HG03175 (cell line): ENCODE measurements around the gene VIL1.

Experiments
- ATAC-seq: cut with Tn5 transposase; IDR thresholded peaks from one replicate; pipeline ENCODE4 v1.9.1; 2021; ENCODE audit warnings: mild to moderate bottlenecking, moderate library complexity; ENCODE audit not compliant: unreplicated experiment

The VIL1 gene

GRCh38 chr2:218418717-218419458 lies at the start of gene VIL1:
VIL1 (plus strand) TSS chr2:218419123; CDS start chr2:218423779, 4,656 bp downstream.
- ATAC-seq, result no peak

GRCh38 chr2:218369330-218369729 lies 49.6 kb upstream of the VIL1 start:
- ATAC-seq, result no peak

- no peak for ATAC-seq
These were observed 48.4 kb upstream of the VIL1 start for GRCh38 chr2:218370410-218371063.

- no peak for ATAC-seq
These were observed 47.0 kb upstream of the VIL1 start for GRCh38 chr2:218371983-218372350.

DNA sequence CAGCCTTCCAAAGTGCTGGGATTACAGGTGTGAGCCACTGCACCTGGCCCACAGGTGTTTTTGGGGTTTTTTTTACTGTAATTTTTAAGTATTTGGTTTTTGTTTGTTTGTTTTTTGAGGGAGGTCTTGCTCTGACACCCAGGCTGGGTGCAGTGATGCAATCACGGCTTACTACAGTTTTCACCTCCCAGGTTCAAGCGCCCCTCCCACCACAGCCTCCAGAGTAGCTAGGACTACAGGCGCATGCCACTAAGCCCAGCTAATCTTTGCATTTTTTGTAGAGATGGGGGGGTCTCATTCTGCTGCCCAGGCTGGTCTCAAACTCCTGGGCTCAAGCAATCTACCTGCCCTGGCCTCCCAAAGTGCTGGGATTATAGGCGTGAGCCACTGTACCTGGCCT lies 44.1 kb upstream of the VIL1 start:
- ATAC-seq, result no peak

- no peak for ATAC-seq
These were observed 43.7 kb upstream of the VIL1 start for GRCh38 chr2:218375212-218375611.

- no peak for ATAC-seq
These were observed 40.9 kb upstream of the VIL1 start for GRCh38 chr2:218378053-218378452.

- ATAC-seq, result no peak
These were observed 37.0 kb upstream of the VIL1 start, which contains the start of gene SLC11A1 for GRCh38 chr2:218381916-218382366. SLC11A1 (plus strand) TSS chr2:218382273; CDS start chr2:218382369, 96 bp downstream.

DNA sequence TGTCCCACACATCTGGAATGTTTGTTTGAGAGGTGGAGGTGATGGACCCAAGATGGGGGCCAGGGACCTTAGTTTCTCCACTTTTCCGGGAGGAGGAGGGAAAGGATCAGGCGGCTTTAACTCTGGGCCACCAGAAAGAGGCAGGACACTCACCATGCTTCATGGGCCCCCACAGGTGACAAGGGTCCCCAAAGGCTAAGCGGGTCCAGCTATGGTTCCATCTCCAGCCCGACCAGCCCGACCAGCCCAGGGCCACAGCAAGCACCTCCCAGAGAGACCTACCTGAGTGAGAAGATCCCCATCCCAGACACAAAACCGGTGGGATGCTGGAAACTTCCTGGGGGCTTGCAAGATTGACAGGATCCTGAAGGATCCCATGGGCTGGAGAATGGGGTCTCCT lies 36.1 kb upstream of the VIL1 start:
- ATAC-seq, result no peak

DNA sequence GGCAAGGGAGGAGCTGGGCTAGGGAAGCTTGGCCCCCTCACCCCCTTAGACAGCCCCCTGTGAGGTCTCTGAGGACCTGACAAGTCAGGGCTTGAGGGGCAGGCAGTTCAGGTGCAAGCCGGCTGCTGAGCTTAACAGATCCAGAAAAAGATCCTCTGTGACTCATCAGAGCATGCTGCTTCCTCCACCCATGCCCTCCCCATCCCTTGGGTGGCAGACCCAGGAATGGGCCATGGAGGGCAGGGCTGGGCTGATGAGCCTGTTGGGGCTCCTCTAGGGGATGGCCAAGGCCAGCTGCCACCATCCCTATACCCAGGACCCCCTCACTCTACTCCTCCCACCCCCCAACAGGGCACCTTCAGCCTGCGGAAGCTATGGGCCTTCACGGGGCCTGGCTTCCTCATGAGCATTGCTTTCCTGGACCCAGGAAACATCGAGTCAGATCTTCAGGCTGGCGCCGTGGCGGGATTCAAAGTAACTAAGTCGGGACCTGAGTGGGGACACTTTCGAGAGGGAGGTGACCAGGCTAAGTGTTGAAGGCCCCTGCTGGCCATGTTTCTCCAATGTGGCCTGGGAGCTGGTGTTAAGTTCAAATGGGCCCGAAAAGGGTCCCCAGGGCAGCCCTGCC lies 34.9 kb upstream of the VIL1 start:
- ATAC-seq, result no peak

DNA sequence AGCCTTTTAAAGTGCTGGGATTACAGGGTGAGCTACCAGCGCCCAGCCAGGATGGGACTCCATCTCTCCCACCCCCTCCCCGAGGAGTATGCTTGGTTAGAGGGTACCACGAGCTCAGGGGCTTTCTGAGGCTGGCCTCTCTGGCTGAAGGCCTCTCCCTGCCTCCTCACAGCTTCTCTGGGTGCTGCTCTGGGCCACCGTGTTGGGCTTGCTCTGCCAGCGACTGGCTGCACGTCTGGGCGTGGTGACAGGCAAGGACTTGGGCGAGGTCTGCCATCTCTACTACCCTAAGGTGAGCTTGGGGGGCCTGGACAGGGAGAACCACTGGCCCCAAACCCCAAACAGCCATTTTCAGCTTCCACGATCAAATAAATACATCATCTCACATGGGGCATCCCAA lies 33.9 kb upstream of the VIL1 start:
- ATAC-seq, result no peak

GRCh38 chr2:218386505-218387368 lies 32.2 kb upstream of the VIL1 start:
- no peak for ATAC-seq

GRCh38 chr2:218387369-218388194 lies 31.3 kb upstream of the VIL1 start:
- no peak for ATAC-seq

DNA sequence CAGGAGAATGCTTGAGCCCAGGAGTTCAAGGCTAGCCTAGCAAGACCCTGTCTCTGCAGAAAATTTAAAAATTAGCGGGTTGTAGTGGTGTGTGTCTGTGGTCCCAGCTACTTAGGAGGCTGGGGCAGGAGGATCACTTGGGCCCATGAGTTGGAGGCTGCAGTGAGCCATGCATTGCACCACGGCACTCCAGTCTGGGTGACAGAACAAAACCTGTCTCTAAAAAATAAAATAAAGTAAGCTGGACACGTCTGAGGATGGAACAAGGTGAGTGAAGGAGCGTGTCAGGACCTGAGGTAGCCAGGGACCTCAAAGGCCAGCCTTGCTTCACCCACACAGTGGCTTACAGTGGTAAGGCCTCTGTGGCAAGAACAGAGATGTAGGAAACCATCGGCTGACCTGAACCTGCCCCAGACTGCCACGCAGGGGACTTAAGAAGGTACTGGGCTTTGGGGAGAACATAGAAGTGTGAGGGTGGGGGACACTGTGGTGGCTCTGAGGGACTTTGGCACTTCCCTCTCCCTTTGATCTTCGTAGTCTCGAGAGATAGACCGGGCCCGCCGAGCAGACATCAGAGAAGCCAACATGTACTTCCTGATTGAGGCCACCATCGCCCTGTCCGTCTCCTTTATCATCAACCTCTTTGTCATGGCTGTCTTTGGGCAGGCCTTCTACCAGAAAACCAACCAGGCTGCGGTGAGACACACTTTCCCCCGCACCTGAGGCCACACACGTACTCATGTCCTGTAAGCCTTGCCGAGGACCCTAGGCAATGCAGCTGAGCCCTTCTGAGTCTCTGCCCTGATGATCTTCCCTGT lies 29.4 kb upstream of the VIL1 start:
- no peak for ATAC-seq

DNA sequence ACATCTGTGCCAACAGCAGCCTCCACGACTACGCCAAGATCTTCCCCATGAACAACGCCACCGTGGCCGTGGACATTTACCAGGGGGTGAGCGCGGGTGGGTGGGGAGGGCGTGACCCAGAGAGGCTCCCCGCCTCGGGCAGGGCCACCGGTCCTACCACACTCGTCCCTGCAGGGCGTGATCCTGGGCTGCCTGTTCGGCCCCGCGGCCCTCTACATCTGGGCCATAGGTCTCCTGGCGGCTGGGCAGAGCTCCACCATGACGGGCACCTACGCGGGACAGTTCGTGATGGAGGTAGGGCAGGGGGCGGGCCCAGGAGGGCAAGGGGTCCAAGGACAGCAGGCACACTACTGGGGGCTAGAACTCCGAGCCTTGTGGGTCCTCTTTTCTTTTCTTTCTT lies 27.7 kb upstream of the VIL1 start:
- no peak for ATAC-seq

DNA sequence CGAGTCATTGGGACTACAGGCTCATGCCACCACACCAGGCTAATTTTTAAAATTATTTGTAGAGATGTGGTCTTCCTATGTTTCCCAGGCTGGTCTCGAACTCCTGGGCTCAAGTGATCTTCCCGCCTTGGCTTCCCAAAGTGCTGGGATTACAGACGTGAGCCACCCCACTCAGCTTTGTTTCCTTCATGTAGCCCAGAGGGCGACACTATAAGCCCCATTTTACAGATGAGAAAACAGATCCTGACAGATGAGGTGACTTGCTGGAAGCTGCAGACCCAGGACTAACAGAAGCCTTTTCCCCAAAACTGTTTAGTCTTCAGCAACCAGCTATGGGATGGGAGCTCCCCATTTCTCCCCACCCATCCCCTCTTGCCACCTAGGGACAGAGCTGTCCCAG lies 26.5 kb upstream of the VIL1 start:
- no peak for ATAC-seq

DNA sequence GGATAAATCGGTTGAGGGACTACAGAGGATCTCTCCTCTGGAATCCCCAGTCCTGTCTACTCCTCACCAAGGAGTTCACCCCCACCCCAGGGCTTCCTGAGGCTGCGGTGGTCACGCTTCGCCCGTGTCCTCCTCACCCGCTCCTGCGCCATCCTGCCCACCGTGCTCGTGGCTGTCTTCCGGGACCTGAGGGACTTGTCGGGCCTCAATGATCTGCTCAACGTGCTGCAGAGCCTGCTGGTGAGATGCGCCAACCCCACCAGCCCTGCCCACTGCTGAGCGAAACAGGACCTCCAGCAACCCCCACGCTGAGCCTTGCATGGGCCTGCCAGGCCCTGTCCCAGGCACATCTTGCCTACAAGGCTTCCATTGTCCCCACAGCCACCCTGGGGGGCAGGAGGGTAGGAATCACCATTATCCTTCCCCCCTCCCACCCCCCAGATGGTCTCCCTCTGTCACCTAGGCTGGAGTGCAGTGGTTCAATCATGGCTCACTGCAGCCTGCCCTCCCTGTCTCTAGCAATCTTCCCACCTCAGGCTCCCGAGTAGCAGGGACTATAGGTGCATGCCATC lies 25.9 kb upstream of the VIL1 start:
- ATAC-seq, result no peak

- no peak for ATAC-seq
These were observed 25.1 kb upstream of the VIL1 start for GRCh38 chr2:218393750-218394290.
